OCI-LY1 (cell line): ENCODE measurements around the gene CHST4.
"Not testable (repeated sequence)": the region's sequence is repeated elsewhere in the genome, so short reads cannot be mapped to it uniquely, and the experiment has no call there.

ENCODE experiments used
- H2AFZ ChIP-seq: fragments of 200-600 bp; sonication (generic), shearing (Covaris generic); 2 replicates; pipeline ENCODE4 v1.6.0; 2014; ENCODE audit warnings: antibody characterized with exemption, mild to moderate bottlenecking, low read length
- H3F3A ChIP-seq: fragments of 200-600 bp; sonication (generic), shearing (Covaris generic); 2 replicates; pipeline ENCODE4 v1.6.0; 2014; ENCODE audit warnings: mild to moderate bottlenecking, antibody characterized with exemption, low read length, moderate library complexity; ENCODE audit not compliant: insufficient read depth
- H3K27ac ChIP-seq: fragments of 200-600 bp; sonication (generic); 2 replicates; pipeline ENCODE4 v1.5.1; 2014; ENCODE audit warnings: low read length, mixed run types, mild to moderate bottlenecking, low read depth; ENCODE audit not compliant: poor library complexity, severe bottlenecking
- H3K27me3 ChIP-seq: fragments of 200-600 bp; sonication (generic); 2 replicates; pipeline ENCODE4 v1.6.0; 2014; ENCODE audit warnings: antibody characterized with exemption, mild to moderate bottlenecking, low read length, moderate library complexity; ENCODE audit not compliant: insufficient read depth
- H3K36me3 ChIP-seq: fragments of 200-600 bp; sonication (generic); 2 replicates; pipeline ENCODE4 v1.6.1; 2014; ENCODE audit warnings: mild to moderate bottlenecking, antibody characterized with exemption, low read length, moderate library complexity, mixed read lengths; ENCODE audit not compliant: insufficient read depth
- H3K4me1 ChIP-seq: fragments of 200-600 bp; sonication (generic); 2 replicates; pipeline ENCODE4 v1.5.1; 2014; ENCODE audit warnings: mild to moderate bottlenecking, low read length, moderate library complexity; ENCODE audit not compliant: insufficient read depth, severe bottlenecking
- H3K4me2 ChIP-seq: fragments of 200-600 bp; sonication (generic), shearing (Covaris generic); 2 replicates; pipeline ENCODE4 v1.6.1; 2014; ENCODE audit warnings: low read length
- H3K4me3 ChIP-seq: fragments of 200-600 bp; sonication (generic); 2 replicates; pipeline ENCODE4 v1.5.1; 2014; ENCODE audit warnings: low read length, low read depth, mild to moderate bottlenecking, mixed read lengths; ENCODE audit not compliant: poor library complexity, severe bottlenecking
- H3K79me2 ChIP-seq: fragments of 200-600 bp; shearing (Covaris generic); 2 replicates; pipeline ENCODE4 v1.6.1; 2016; ENCODE audit warnings: mixed run types, low read length, mixed read lengths; ENCODE audit not compliant: insufficient read depth
- H3K9ac ChIP-seq: fragments of 200-600 bp; sonication (generic), shearing (Covaris generic); 2 replicates; pipeline ENCODE4 v1.6.1; 2014; ENCODE audit warnings: mild to moderate bottlenecking, low read length, mixed read lengths
- H3K9me2 ChIP-seq: fragments of 200-600 bp; sonication (generic), shearing (Covaris generic); 2 replicates; pipeline ENCODE4 v1.6.1; 2014; ENCODE audit warnings: low read depth, mild to moderate bottlenecking, low read length, mixed read lengths
- H3K9me3 ChIP-seq: fragments of 200-600 bp; shearing (Covaris generic); 2 replicates; pipeline ENCODE4 v1.6.1; 2014; ENCODE audit warnings: low read length, mixed read lengths
- H4K20me1 ChIP-seq: fragments of 200-600 bp; sonication (generic), shearing (Covaris generic); 2 replicates; pipeline ENCODE4 v1.6.0; 2016; ENCODE audit warnings: mild to moderate bottlenecking, low read length; ENCODE audit not compliant: insufficient read depth
- CTCF ChIP-seq: fragments of 200-600 bp; sonication (generic), shearing (Covaris generic); IDR thresholded peaks from 2 replicates; pipeline ENCODE4 v1.5.1; 2017; ENCODE audit warnings: mild to moderate bottlenecking, antibody characterized with exemption, low read length, moderate library complexity, mixed read lengths
- EZH2 ChIP-seq: fragments of 200-600 bp; sonication (generic), shearing (Covaris generic); IDR thresholded peaks from 2 replicates; pipeline ENCODE4 v1.8.0; 2017; ENCODE audit warnings: borderline replicate concordance, mixed run types, mild to moderate bottlenecking, antibody characterized with exemption, low read length, moderate library complexity, mixed read lengths

The CHST4 gene

GRCh38 chr16:71557299-71557698, 31.1 kb downstream of the CHST4 start:
- no peaks in the 10 kb centered on the region for H3K9me2 ChIP-seq
- H3K79me2 ChIP-seq: no peaks in the 10 kb centered on the region
- H3K36me3 ChIP-seq: no peaks in the 10 kb centered on the region
- no peak overlapping the region for H2AFZ ChIP-seq
- H3K27me3 ChIP-seq: no peaks in the 10 kb centered on the region
- no peak overlapping the region for H3K9ac ChIP-seq
- H3K27ac ChIP-seq: no peak overlapping the region
- no peaks in the 10 kb centered on the region for H3K9me3 ChIP-seq
- no peak overlapping the region for H3K4me3 ChIP-seq
- H3F3A ChIP-seq: no peaks in the 10 kb centered on the region
- TF ChIP-seq EZH2: no peak
- TF ChIP-seq CTCF: no peak
- no peaks in the 10 kb centered on the region for H3K4me1 ChIP-seq
- H3K4me2 ChIP-seq: no peak overlapping the region
- H4K20me1 ChIP-seq: no peaks in the 10 kb centered on the region

GRCh38 chr16:71557954-71558582, 31.8 kb downstream of the CHST4 start:
- Histone ChIP-seq H3K27me3 (no peaks in the 10 kb centered on the region), H3K4me2 (no peak overlapping the region), H3F3A (no peaks in the 10 kb centered on the region), H3K4me1 (no peaks in the 10 kb centered on the region), H4K20me1 (no peaks in the 10 kb centered on the region), H2AFZ (no peak overlapping the region), H3K9me2 (no peaks in the 10 kb centered on the region), H3K4me3 (no peak overlapping the region), H3K36me3 (no peaks in the 10 kb centered on the region), H3K27ac (no peak overlapping the region), H3K9ac (no peak overlapping the region), H3K9me3 (no peaks in the 10 kb centered on the region), H3K79me2 (no peaks in the 10 kb centered on the region)
- no peak for TF ChIP-seq CTCF
- TF ChIP-seq EZH2: no peak

GRCh38 chr16:71559855-71560254, 33.6 kb downstream of the CHST4 start:
- H3K4me2 ChIP-seq: no peak overlapping the region
- H2AFZ ChIP-seq: no peak overlapping the region
- H3K9me3 ChIP-seq: no peaks in the 10 kb centered on the region
- no peak overlapping the region for H3K27ac ChIP-seq
- H3K79me2 ChIP-seq: no peaks in the 10 kb centered on the region
- no peaks in the 10 kb centered on the region for H4K20me1 ChIP-seq
- no peak overlapping the region for H3K9ac ChIP-seq
- no peaks in the 10 kb centered on the region for H3K27me3 ChIP-seq
- H3F3A ChIP-seq: no peaks in the 10 kb centered on the region
- no peaks in the 10 kb centered on the region for H3K9me2 ChIP-seq
- H3K4me3 ChIP-seq: no peak overlapping the region
- H3K4me1 ChIP-seq: peaks cover 9% of the 10 kb centered on the region
- no peaks in the 10 kb centered on the region for H3K36me3 ChIP-seq
- TF ChIP-seq CTCF (no peak), EZH2 (no peak)

- not testable (repeated sequence) for H3K27ac ChIP-seq, H2AFZ ChIP-seq, H3K9me3 ChIP-seq, H3K36me3 ChIP-seq, H3K4me2 ChIP-seq, H3K9ac ChIP-seq, H3K27me3 ChIP-seq, H4K20me1 ChIP-seq, H3K4me3 ChIP-seq, H3K79me2 ChIP-seq, H3K9me2 ChIP-seq, H3F3A ChIP-seq
- peaks cover 22% of the 10 kb centered on the region for H3K4me1 ChIP-seq
These were observed 35.7 kb downstream of the CHST4 start for GRCh38 chr16:71561886-71562285.
